ENCODE data around the gene PRKAG2. TPM values are rescaled to one million over a fixed set of nuclear protein-coding genes. Genes with fewer than 3 reads are reported as not detected.

PRKAG2 gene
- total RNA-seq, 1 donor from 2014 or later = 17.9 TPM

- Mint-ChIP-seq H3K36me3 (no peaks in the 10 kb centered on the region), H3K4me3 (no peak overlapping the region), H3K4me1 (ENCODE audit: unreplicated experiment) (peaks cover 9% of the 10 kb centered on the region), H3K27me3 (peaks cover 17% of the 10 kb centered on the region), H3K9me3 (no peaks in the 10 kb centered on the region), H3K27ac (no peak overlapping the region)
- no peak for TF ChIP-seq CTCF (conservative IDR thresholded peaks at IDR 0.05)
- no peak for DNase-seq (ENCODE audit: extremely low spot score, unreplicated experiment)
Measured at GRCh38 chr7:151776876-151777494, 99.9 kb downstream of the PRKAG2 start.

- Mint-ChIP-seq H3K4me1 (ENCODE audit: unreplicated experiment) (peaks cover 9% of the 10 kb centered on the region), H3K36me3 (no peaks in the 10 kb centered on the region), H3K27me3 (peaks cover 21% of the 10 kb centered on the region), H3K4me3 (no peak overlapping the region), H3K9me3 (no peaks in the 10 kb centered on the region), H3K27ac (no peak overlapping the region)
- DNase-seq (ENCODE audit: extremely low spot score, unreplicated experiment) = no peak
- TF ChIP-seq CTCF (conservative IDR thresholded peaks at IDR 0.05) = no peak
Measured at GRCh38 chr7:151776446-151776845, 100.5 kb downstream of the PRKAG2 start.

- no peak for DNase-seq (ENCODE audit: extremely low spot score, unreplicated experiment)
- Mint-ChIP-seq H3K4me3 (no peak overlapping the region), H3K27ac (no peak overlapping the region), H3K4me1 (ENCODE audit: unreplicated experiment) (peaks cover 9% of the 10 kb centered on the region), H3K9me3 (no peaks in the 10 kb centered on the region), H3K36me3 (no peaks in the 10 kb centered on the region), H3K27me3 (peaks cover 20% of the 10 kb centered on the region)
- no peak for TF ChIP-seq CTCF (conservative IDR thresholded peaks at IDR 0.05)
Measured at GRCh38 chr7:151775547-151776443, 101.1 kb downstream of the PRKAG2 start.

GRCh38 chr7:151774951-151775350 lies 102.0 kb downstream of the PRKAG2 start:
- no peak for DNase-seq (ENCODE audit: extremely low spot score, unreplicated experiment)
- peaks cover 9% of the 10 kb centered on the region for H3K4me1 Mint-ChIP-seq (ENCODE audit: unreplicated experiment)
- H3K27me3 Mint-ChIP-seq = peaks cover 14% of the 10 kb centered on the region
- H3K4me3 Mint-ChIP-seq = no peak overlapping the region
- H3K27ac Mint-ChIP-seq = no peak overlapping the region
- no peaks in the 10 kb centered on the region for H3K9me3 Mint-ChIP-seq
- TF ChIP-seq CTCF (conservative IDR thresholded peaks at IDR 0.05) = no peak
- H3K36me3 Mint-ChIP-seq = no peaks in the 10 kb centered on the region

- no peak for DNase-seq (ENCODE audit: extremely low spot score, unreplicated experiment)
- H3K4me1 Mint-ChIP-seq (ENCODE audit: unreplicated experiment) = peaks cover 6% of the 10 kb centered on the region
- no peak overlapping the region for H3K4me3 Mint-ChIP-seq
- no peak for TF ChIP-seq CTCF (conservative IDR thresholded peaks at IDR 0.05)
- no peaks in the 10 kb centered on the region for H3K36me3 Mint-ChIP-seq
- H3K27ac Mint-ChIP-seq = no peak overlapping the region
- H3K9me3 Mint-ChIP-seq = no peaks in the 10 kb centered on the region
- peaks cover 11% of the 10 kb centered on the region for H3K27me3 Mint-ChIP-seq
Measured at GRCh38 chr7:151773797-151774196, 103.1 kb downstream of the PRKAG2 start.

All from type B pancreatic cell (in vitro differentiated cells).